Stromal cell of bone marrow (primary cell): ENCODE measurements around the gene HAPLN3.

Experiments
- DNase-seq: peaks from one replicate; pipeline ENCODE4 v3.0.0-alpha.2; 2012; ENCODE audit warnings: low read depth

HAPLN3 gene

DNA sequence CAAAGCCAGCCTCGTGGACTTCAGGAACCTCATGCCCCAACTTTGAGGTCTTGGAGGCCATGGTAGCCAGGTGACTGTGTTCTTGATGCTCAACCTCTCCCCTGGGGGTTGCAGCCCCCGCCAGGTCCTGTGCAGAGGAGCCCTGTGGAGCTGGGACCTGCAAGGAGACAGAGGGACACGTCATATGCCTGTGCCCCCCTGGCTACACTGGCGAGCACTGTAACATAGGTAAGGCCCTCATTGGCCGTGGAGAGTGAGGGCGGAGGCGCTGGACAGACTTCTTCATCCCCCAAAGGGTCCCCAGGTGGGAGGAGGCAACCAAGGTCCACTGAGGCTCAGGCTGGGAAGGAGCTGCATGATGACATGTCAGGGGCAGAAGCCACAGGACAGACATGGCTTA lies 35.1 kb downstream of the HAPLN3 start:
- no peak for DNase-seq

- no peak for DNase-seq
These were observed 35.8 kb downstream of the HAPLN3 start for GRCh38 chr15:88859550-88859949.

- no peak for DNase-seq
These were observed 36.4 kb downstream of the HAPLN3 start for GRCh38 chr15:88858934-88859333.

- no peak for DNase-seq
These were observed 42.9 kb downstream of the HAPLN3 start for GRCh38 chr15:88852476-88852875.

DNA sequence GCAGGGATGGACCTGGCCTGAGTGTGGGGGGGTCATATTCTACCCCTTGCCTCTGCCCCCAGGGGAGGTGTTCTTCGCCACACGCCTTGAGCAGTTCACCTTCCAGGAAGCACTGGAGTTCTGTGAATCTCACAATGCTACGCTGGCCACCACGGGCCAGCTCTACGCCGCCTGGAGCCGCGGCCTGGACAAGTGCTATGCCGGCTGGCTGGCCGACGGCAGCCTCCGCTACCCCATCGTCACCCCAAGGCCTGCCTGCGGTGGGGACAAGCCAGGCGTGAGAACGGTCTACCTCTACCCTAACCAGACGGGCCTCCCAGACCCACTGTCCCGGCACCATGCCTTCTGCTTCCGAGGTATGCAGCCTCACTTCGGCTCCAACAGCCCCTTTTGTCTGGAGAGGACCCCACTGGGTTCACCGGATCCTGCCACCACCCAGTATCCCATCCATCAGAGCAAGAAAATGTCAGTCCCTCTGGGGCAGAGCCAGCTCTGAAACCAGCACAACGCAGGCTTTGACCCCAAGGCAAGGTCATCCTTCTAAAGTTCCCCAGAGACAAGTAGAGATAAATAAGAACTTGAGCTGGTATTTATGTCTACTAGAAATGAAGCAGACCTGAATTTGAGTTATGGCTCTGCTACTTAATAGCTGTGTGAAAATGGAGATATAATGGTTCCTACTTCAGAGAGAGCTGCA lies 45.8 kb downstream of the HAPLN3 start:
- DNase-seq, result no peak

DNA sequence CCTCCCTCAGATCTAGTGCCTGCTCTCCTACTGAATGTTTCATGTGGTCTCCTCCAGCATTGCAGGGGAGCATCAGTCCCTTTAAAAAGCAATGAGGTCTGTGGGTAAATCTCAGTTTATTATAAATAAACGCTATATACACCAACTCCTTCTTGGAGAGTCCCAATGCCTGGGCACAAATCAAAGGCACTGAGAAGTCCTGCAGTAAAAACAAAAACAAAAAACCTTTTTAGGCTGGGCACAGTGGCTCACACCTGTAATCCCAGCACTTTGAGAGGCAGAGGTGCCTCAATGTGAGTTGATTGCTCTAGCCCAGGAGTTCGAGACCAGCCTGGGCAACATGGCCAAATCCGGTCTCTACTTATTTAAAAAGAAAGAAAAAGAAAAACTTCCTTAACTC lies 47.1 kb downstream of the HAPLN3 start:
- no peak for DNase-seq

DNA sequence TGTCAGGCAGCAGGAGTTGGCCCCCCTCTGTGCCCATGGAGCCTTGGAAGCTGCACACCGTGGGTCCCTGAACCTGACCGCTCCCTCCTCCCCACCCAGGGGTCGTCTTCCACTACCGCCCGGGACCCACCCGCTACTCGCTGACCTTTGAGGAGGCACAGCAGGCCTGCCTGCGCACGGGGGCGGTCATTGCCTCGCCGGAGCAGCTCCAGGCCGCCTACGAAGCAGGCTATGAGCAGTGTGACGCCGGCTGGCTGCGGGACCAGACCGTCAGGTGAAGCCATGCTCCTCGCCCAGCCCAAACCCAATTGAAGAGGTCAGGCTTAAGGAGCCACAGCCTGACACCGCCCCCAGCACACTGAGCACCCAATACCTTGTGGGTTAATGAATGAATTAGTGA lies 48.2 kb downstream of the HAPLN3 start:
- no peak for DNase-seq

GRCh38 chr15:88845616-88846015 lies 49.7 kb downstream of the HAPLN3 start:
- DNase-seq, result no peak

DNA sequence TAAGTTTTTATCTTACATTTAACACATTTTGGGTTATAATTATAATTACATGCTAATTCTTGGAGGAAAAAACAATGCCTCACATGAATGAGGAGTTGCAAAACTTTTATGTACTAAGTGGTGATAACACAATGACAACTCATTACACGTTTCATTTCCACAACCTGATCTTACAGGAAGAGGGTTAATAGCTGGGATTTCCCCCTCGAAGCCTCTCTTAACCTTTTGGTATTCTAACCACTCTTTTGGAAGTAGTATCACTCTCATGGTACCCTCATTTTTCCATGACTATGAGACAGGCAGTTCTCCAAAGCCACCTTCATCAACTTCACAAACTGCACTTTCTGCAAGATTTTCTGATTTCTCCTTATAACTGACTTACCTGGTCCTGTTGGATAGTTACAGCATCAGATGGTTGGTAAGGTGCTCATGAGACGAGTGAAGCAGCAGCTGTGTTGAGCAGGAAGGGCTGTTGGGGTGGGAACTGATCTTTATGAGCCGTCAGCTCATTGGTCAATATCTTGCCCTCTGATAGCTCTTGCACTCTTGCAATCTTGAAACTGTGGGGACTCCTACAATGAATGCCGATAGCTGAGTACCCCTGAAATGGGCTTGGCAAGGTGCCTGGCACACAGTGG lies 50.5 kb downstream of the HAPLN3 start:
- DNase-seq, result no peak

- no peak for DNase-seq
These were observed 52.0 kb downstream of the HAPLN3 start for GRCh38 chr15:88843334-88843733.

DNA sequence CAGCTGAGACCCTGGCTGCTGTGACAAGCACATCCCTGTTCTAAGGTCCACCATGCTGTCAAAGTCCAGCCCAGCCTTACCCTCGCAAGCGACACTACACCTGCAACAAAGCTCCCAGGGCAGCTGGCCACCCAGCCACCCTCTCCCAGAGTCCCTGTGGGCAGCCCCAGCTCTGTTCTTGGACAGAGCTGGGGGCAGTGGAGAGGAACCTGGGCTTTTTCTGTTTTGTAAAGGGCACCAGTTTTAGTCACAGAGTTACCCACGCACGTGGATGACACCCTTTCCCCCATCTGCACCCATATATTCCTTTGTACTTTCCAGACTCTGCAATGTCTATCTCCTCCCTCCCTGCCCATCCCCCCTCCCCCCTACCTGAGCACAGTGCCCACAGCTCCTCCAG lies 53.2 kb downstream of the HAPLN3 start:
- no peak for DNase-seq

DNA sequence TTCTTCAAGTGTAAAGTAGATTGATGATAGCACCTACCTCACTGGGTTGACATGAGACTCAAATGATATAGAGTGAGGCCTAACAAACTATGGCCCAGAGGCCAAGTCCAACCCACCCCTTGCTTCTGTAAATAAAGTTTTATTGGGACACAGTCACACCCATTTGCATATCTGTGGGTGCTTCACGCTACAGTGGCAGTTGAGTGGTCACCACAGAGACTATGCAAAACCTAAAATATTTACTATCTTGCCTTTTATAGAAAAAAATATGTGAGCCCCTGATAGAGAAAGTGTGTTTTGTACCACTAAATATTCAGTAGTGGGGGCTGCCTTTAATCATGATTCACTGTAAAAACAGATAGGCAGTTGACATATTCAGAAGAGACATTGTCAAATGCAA lies 54.1 kb downstream of the HAPLN3 start:
- DNase-seq, result no peak

GRCh38 chr15:88839961-88840360 lies 55.4 kb downstream of the HAPLN3 start:
- no peak for DNase-seq

DNA sequence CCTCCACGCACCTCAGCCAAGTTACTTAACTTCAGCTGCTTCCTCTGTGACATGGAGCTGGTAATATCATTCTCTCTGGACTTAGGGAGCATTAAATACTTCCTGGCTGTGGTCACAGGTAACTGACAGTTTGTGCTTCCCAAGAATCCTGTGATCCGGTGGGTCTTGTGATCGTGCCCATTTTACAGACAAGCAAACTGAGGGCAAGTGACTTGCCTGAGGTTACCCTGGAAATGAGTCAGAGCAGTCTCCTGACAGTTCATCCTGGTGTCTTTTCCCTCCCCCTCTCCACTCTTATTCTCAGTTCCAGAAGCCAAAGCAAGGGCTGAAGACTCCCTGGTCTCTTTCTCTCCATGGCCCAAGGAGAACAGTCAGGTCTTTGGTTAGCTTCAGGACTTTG lies 56.2 kb downstream of the HAPLN3 start:
- DNase-seq, result no peak

- DNase-seq, result no peak
These were observed 56.7 kb downstream of the HAPLN3 start for GRCh38 chr15:88838667-88839066.

DNA sequence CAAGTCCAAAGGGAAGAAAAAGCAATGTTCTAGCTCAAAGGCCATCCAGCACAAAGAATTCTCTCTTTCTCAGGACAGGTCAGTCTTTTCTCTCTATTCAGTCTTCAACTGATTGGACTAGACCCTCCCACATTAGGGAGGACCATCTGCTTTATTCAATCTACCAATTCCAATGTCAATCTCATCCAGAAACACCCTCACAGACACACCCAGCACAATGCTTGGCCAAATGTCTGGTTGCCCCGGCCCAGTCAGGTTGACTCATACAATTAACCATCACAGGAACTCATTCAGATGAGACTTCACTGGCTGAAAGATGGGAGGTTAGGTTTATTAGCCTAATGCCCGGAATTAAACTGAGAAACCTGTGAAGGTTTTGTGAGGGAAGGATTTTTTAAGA lies 59.7 kb downstream of the HAPLN3 start:
- DNase-seq, result peak; percentile 57

DNA sequence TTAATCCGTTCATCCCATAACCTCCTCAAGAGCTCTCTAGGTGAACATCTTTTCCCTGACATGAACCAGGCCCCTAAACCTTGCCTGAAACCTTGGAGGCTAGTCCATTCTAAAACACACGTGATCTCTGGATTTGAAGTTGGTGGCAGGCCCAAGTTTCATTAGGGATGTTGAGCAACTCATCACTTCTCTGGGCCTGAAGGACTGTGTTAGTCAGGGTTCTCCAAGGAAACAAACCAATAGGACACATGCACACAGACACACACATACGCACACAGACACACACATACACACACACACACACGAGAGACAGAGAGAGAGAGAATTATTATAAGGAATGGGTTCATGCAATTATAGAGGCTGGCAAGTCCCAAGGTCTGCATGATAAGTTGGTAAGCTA lies 60.2 kb downstream of the HAPLN3 start:
- peak; percentile 52 for DNase-seq

DNA sequence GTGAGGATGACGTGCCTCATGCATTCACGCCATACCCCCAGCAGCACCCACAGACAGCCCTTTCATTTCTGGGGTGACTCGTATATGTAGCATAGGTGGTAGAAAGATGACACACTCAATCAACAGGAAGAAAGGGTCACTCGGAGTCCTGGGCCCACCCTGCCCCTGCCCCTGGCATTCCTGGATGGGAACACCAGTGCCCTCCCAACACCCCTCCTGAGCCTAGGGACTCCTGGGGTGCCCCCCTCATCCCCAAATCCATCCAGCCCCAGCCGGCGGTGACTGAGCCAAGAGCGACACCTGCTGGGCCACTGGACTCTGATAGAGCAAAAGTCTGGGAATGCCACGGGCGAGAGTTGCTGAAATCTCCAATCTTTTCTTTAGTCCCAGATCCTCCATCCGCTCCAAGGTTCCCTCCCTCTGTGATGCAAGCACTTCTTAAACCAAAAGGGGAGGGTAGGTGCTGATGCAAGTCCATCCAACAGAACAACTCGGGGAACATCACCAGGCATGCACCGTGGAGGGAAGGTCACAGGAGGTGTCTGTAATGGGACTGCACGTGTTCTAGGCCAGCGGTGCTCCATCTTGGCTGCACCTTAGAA lies 61.0 kb downstream of the HAPLN3 start:
- peak; percentile 57 for DNase-seq

- DNase-seq, result no peak
These were observed 61.6 kb downstream of the HAPLN3 start for GRCh38 chr15:88833731-88834100.

DNA sequence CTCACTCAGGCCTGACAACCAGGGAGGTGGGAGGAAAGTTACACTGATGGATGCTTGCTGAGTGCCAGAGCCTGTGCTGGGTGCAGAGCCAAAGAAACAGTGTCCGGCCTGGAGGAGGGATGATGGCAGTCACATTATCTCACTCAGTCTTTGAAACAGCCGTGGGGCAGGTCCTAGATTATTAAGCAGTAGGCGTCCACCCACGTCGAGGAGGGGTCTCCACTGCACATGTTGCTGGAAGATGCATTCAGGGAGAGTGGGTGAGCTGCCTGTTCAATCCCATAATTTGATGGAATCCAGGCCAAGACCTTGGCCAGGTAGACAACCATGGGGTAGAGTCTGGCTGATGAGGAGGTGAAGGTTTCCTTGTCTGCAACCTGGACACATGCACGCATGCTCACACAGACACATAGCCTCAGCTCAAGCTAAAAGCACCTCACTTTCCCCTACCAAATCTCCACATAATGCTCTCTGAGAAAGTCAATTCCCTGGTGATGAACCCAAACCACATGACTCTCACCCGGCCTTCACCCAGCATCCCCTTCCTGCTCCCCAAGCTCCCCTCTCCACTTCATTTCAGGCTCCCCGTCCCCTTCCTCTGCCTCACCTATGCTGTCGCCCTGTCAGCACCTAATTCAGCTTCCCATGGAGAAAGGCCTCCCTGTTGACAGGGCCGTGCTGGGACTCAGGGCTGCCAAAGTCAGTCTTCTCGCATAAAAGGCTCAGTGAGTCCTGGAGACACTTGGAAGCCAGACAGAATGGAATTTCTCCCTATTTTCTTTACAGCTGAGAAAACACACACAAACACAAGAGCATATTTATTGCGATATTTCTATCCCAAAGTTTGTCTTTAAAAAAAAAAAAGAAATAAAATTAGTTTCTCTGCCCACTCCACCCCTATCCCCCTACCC lies 62.3 kb downstream of the HAPLN3 start:
- DNase-seq, result no peak

- no peak for DNase-seq
These were observed 65.3 kb downstream of the HAPLN3 start for GRCh38 chr15:88830016-88830415.

DNA sequence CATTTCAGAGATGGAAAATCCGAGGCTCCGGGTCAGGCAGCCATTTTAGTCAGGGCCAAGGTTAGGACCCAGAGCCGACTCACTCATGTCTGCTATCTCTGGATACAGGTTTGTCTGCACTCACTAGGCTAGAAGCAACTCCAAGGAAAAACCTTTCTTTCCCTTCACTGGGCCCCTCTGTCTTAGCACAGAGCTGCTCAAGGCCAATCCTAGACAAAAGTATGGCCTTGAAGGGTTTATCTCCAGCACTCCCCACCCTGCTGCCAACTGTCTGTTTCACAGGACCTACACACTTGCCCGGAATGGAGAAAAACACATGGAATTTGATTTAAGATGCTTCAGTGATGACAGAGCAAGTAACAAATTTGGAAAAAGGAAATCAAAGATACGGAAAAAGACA lies 66.6 kb downstream of the HAPLN3 start:
- DNase-seq, result no peak
